HCEC 1CT (cell line): ENCODE measurements around the gene AOAH.

Experiments
- DNase-seq: peaks from one replicate; pipeline ENCODE4 v3.0.0-alpha.2; 2017

The AOAH gene

DNA sequence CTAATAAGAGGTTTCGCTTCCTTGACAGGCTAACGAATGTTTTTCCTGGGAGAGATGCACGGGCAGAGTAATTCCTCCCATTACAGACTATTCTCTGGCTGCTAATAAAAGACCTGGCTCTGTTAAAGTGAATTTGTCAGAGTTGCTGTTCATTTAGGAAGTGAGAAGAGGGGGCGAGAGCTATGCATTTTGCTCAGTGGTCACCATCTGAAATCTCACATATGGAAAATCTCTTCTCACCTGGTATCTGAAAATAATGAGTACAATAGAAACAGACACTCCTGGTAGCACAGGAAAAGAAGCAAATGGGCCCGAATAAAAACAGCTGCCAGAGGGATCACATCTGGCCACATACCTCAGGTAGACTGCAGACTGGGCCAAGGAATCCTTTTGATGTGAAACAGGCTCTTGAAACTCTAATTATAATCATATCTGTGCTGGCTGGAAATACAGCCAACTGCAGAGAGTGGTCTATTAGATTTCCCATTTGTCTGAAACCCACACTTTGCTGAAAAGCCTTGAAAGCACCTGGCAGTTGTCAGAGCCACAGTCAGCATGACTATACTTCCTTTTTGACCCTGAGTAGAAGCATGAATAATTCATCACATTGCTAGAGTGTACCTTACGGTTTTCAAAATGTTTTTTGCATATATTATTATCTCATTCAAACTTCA is 33.6 kb downstream of the AOAH start:
- DNase-seq, result no peak

- no peak for DNase-seq
These were observed 34.3 kb downstream of the AOAH start for GRCh38 chr7:36690041-36690440.

- peak; percentile 7 for DNase-seq
These were observed 37.8 kb downstream of the AOAH start for GRCh38 chr7:36686499-36686898.

DNA sequence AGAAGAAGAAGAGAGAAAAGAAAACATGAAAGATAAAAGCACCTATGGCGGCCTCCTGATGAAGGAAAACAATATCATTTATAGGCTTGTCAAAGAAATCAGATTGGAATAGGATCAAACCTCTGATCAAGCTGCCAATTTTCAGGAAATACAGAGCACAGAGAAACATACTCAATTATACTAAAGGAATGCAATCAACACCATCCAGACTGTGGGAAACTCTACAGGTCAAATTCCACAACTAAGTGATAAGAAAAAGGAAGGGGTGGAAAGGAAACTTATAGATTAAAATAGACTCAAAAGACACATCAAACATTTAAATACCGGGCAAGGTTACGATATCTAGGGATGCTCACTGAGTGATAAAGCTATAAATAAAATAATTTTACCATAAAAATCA is 39.3 kb downstream of the AOAH start:
- no peak for DNase-seq

DNA sequence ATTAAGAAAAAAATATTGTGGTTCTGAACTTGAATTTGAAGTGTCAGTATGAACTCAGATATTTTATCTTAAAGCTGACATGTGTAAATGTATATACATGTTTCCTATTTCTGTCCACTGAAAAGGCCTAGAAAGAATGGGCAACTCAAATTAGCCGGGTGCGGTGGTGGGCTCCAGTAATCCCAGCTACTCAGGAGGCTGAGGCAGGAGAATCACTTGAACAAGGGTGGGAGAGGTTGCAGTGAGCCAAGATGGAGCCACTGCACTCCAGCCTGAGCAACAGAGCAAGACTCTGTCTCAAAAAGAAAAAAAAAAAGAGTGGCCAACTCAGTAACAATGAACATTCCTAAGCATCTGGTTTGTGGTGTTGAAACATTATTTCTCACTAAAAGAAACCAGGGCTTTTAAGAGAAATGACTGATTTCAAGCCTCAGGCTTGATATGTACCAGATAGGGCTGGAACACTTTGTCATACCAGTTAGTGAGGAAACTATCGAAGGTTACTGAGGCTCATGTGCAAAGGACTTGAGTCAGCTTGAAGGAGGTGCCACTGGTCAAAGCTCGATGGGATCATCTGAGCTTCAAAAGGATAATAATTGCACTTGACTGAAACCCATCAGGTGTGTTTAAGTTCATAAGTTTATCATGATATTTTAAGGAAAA is 40.5 kb downstream of the AOAH start:
- no peak for DNase-seq

DNA sequence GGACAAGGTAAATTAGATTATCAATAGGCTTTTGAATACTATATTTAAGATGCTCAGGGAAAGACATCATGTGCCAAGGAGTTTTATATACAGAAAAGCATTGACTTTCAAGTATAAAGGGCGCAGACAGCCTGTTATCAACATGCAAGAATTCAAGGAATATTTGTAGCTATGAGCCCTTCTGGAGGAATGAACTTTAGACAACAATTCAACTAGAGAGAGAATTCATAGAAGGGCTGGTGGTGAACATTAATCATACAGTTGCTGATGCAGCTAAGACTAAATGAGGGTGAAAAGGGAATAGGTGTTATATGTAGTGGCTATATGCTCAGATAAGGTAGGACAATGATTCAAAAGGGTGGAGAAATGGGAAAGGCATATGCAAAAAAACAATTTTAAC is 41.2 kb downstream of the AOAH start:
- DNase-seq, result no peak

- no peak for DNase-seq
These were observed 42.2 kb downstream of the AOAH start for GRCh38 chr7:36682102-36682501.

GRCh38 chr7:36677769-36678437 is 46.4 kb downstream of the AOAH start:
- no peak for DNase-seq

DNA sequence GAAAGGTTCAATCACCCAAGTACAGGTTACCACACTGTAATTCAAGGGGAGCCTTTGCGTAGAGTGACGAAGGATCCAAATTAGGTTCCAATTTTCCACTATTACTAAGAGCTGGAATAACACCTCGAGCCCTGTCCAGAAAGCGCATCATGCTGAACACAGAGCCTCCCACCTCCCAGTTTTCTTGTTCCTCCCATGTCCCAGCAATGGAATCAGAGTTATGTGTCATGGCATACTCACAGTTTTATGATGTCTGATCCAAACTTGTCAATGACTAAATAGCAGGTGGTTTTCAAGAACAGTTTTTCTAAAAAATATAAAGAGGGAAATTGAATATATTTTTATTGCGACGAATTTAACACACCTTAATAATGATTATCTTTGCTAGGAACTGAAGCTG is 50.6 kb downstream of the AOAH start:
- no peak for DNase-seq

- no peak for DNase-seq
These were observed 52.9 kb downstream of the AOAH start for GRCh38 chr7:36671432-36671829.

GRCh38 chr7:36670585-36671431 is 53.5 kb downstream of the AOAH start:
- DNase-seq, result peak; percentile 50

DNA sequence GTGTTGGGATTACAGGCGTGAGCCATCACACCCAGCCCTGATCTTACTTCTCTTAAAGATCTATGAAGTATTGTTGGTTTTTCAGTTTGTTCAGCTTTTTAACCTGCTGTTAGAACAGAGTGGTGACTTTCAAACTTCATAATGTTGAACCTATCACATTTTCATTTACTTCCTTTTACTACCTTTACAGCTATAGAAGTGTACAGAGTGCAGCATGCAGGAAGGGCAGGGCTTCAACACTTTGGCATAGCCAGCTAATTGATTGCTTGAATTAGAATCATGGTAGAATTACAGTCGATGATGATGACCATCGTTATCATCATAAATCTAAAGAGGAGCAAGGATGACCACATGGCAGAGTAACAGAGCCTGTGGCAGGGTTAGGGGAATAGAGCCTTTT is 55.5 kb downstream of the AOAH start:
- DNase-seq, result no peak

DNA sequence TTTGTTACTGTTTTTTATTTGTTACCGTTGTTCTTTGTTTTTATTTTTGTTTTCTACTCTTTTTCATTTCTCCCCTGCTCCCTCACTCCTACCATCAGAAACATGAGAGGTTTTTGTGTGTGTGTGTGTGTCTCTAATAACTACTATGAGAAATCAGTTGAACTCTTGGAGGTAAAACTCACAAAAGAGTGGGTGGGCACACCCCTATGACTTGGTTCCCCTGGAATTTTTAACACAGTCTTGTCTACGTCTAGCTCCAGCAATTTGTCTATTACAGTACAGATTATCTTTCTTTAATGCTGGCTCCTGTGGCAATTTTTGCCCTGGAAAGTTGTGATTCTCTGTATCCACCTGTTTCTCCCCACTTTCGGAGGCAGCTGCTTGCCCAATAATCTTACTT is 56.2 kb downstream of the AOAH start:
- DNase-seq, result no peak

DNA sequence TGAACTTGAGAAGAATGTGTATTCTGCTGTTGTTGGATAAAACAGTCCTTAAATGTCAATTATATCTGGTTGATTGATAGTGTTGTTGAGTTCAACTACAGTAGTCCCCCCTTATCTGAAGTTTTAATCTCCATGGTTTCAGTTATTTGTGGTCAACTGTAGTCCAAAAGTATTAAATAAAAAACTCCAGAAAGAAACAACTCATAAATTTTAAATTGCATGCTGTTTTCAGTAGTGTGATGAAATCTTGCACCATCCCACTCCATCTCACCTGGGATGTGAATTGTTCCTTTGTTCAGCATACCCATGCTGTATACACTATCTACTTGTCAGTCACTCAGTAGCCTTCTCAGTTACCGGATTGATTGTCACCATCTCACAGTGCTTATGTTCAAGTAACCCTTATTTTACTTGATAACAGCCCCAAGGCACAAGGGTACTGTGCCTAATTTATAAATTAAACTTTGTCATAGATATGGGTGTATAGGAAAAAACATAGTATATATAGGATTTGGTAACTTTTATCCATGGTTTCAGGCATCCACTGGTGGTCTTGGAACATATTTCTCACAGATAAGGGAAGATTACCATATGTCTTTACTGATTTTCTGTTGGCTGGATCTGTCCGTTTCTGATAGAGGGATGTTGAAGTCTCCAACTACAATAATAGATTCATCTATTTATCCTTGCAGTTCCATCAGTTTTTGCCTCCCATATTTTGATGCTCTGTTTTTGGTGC is 57.1 kb downstream of the AOAH start:
- DNase-seq, result no peak

- peak; percentile 36 for DNase-seq
These were observed 60.8 kb downstream of the AOAH start for GRCh38 chr7:36663481-36663880.

DNA sequence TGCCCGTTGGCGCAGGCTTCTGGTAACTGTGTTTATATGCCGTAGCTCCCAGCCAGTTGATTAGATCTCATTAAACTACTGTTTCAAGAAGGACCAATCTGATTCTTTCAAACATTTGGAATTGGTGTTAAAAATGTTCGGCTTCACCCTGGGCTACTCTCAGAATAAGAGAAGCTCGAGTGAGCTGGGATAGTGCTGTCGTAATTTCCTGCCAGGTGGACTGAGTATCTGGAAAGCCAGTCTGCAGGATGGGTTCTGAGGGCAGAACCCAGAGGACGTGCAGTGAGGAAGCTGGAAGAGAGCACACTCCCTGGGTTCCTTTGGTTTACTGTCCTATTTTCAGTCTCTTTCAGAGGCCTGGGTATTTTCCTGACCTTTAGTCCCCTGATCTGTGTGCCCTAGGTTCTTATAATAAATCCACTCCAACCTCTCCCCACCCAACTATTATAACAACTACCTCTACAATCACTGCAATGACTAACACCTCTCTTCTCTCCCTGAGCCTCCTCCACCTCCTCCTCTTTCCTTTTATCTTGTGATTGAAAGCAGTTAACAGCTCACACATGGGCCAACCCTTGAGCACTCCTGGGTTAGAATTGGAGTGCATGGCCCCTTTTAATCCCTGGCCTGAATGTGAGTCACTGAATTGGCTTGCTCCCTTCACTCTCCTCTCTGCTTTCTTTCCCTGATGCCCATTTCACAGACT is 63.0 kb downstream of the AOAH start:
- DNase-seq, result peak; percentile 74

GRCh38 chr7:36659638-36660341 is 64.5 kb downstream of the AOAH start:
- DNase-seq, result no peak

DNA sequence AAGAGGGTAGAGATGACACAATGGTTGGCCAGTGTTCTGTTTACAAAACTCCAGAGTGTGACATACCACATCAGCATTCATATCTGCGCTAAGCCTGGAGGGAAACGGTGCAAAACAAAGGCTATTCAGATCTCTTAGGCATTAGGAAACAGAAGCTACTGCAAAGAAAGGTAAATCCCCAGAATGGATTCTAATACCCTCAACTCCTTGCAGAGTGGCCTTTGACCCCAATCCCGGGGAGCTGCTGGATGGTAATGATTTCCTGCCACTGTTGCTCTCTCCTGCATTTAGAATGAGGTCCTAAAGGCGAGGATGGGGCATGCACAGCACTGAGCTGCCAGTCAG is 65.2 kb downstream of the AOAH start:
- peak; percentile 91 for DNase-seq

- DNase-seq, result peak; percentile 95
These were observed 65.7 kb downstream of the AOAH start for GRCh38 chr7:36658335-36659171.

DNA sequence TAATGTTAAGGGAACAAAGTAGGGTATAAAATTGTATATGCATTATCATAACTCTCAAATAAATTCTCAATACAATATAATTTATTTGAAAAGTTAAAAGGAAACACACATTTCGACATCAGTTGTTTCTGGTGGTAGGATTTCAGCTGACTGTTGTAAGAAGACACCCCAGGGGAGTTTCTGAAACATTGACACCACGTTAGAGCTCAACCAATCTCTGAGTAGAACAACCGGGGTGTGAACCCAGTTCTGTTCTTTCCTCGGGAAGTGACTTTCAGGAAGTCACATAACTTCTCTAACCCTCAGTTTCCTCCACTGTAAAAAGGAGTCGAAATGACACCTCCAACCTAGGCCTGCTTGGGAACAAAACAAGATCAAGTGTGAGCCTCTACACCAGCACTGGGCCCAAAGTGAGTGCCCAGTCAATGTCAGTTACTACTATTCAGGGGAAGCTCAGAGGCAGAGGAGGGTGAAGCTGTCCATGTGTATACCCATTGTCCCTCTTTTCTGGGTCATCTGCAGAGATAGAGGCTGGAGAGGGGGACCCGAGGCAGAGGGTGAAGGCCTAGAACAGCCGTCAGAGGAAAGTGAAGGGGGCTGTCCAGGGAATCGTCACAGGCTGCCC is 67.1 kb downstream of the AOAH start:
- no peak for DNase-seq
